ENCODE data around the gene LRFN4.
A peak's percentile ranks its signal among the peaks of the same experiment; 100 is the strongest.

Gene LRFN4

DNA sequence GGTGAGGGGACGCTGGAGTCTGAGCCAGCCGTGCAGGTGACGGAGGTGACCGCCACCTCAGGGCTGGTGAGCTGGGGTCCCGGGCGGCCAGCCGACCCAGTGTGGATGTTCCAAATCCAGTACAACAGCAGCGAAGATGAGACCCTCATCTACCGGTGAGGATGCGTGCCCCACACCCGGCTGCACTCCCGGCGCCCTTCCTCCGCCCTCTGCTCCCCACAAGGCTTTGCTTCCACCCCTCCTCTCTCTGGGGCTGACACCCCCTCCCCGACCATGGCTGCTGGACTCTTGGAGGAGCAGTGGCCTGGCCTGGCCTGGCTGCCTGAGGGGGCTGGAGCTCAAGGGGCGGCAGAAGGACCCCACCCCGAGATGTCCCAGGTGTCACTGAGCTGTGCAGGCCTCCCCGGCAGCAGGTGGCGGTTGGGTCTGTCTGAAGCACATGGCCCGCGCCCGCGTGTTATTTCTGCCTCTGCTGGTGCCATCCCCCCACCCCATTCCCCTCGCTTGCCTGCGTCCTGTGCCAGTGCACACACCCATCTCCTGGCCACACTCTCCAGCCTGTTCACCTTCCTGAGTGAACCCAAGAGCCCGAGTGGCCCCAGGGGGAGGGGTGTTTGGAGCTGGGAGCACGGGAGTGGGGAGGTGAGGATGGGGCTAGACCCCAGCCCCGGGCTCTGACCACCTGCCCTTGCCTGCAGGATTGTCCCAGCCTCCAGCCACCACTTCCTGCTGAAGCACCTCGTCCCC is 2.2 kb downstream of the LRFN4 start:
- DNase-seq: no peak

DNA sequence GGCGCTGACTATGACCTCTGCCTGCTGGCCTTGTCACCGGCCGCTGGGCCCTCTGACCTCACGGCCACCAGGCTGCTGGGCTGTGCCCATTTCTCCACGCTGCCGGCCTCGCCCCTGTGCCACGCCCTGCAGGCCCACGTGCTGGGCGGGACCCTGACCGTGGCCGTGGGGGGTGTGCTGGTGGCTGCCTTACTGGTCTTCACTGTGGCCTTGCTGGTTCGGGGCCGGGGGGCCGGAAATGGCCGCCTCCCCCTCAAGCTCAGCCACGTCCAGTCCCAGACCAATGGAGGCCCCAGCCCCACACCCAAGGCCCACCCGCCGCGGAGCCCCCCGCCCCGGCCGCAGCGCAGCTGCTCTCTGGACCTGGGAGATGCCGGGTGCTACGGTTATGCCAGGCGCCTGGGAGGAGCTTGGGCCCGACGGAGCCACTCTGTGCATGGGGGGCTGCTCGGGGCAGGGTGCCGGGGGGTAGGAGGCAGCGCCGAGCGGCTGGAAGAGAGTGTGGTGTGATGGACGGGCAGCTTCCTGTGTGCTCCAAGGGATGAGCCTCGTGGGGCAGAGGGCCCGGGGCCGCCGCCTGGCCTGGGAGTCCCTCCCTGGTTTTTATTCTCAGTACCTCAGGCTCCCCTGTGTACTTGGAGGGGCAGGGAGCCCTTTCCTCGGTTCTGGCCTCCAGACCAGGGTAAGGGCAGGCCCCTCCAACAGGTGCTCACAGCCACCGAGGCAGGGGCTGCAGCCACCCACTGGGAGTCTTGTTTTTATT is 3.0 kb downstream of the LRFN4 start:
- DNase-seq: no peak

DNA sequence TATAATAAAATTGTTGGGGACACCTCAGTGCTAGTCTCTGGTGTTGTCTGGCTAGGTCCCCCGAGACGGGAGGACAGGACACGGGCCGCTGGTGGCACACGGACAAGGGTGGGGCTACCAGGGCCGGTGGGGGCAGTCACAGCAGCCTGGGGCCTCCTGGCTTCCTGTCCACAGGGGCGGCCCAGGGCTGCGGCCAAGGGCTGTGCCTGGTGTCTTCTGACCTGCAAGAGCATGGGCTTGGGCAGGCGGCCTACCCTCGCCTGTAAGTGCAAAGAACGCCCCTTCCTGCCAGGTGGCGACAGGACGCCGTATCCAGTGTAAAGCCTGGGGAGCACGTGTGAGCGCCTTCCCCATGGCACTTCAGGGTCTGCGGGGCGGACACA is 3.6 kb downstream of the LRFN4 start:
- DNase-seq: no peak

DNA sequence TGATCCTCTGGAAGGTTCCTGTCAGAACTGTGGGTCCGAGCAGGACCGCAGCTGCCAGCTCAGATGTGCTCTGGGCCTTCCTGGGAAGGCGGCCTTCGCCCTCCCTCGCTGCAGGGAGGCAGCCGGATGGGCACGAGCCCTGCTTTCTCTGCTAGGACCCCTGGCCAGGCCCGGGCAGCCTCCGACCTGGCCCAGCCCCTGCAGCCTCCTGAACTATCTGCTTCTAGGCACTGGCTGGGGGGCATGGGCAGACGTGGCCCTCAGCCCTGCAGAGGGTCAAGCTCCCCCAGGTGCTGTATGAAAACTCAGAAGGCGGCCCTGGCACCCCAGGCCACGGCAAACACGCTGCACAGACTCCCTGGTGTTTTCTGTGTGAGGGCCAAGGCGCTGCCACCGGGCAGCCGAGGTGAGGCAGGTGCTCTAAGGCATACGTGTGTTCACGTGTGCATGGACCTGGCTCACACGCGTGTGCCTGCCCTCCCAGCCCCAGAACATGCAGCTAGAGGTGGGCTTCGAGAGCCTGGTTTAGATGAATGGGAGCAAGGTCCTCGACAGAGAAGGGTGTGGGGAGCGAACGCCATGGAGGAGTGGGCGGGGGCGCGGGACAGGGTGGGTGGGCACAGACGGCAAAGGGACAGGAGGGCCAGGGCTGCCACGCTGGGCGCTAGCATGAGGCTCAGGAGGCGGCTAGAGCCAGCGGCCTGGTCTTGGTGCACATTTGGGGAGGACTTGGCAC is 4.3 kb downstream of the LRFN4 start:
- DNase-seq: no peak

DNA sequence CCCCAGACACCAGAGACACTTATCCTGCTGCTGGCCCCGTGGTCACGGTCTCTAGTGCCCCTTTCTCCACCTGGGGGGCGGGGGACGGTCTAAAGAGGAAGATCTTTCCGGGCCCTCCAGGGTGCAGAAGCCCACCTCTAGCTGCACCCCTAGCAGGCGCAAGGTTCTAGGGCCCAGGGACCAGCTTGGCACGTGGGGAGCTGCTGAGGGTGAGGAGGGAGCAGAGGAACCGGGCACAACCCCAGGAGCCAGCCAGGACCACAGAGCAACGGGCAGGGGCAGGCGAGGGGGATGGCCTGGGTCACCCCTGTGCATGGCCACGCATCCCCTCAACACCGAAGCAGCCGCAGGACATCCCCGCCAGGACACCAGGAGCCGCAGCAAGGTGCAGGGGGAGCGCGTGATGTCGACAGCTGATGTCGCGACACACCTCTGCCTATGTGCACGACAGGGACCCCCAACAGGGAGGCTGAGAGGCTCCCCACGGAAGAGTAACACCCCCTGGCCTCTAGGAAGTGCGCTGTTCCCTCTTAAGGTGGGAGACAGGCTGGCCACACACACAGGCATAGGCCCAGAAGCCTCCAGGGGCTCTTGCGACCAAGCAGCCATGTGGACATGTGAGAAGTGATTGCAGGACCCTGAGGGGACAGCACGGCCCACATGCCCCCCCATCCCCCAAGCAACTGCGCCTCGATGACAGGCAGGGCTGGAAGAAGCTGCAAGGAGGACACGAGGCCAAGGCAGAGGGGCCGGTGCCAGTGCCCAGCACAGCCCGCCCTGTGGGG is 5.1 kb downstream of the LRFN4 start:
- DNase-seq: no peak

DNA sequence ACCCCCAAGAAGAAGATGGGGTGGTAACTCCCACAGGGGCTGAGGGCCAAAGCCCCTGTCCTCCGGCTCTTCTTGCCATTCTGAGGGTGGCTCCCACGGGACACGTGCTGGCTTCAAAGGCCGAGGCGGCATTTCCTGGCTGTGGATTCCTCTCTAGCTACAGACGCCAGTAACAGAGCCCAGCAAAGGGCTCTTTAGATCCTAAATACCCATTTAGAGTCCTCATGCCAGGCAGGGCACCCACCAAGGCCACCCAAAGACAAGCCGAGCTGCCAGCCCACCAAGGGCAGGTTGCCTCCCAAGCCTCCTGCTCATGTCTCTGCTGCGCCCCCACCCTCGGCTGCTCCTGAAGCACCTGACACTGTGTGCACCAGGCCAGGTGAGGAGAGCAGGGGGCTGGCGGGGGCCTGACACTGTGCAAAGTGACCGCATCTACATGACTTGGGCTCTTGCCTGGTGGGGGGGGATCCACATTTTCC is 5.7 kb downstream of the LRFN4 start:
- no peak for DNase-seq

DNA sequence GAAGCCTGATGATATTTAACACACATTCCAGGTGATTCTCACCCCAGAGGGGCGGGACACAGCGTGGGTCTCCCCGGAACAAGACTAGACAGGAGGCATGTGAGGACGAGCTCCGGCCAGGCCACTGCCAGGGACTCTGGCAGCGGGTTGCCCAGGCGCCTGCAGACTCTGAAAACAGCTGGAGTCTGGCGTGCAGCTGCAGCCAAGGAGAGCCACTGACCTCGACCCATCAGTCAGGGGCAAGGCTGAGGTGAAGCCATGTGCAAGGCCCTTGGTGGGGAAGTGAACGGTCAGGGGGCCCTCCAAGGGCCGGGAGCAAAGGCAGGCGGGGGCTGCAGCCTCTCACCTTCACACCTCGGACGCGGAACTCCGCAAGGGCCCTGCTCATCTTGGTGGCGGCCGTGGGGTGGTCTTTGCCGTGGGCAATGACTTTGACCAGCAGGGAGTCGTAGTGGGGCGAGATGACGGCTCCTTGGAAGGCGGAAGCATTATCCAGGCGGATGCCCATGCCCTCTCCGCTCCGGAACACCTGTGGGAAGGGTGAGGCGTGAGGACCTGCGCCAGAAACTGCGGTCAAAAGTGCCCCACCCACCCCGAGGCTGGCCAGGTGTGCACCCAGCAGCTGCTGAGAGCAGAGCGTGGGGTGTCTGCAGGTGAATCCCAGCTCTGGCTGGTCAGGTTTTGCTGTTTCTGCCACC is 6.7 kb downstream of the LRFN4 start:
- DNase-seq: no peak

DNA sequence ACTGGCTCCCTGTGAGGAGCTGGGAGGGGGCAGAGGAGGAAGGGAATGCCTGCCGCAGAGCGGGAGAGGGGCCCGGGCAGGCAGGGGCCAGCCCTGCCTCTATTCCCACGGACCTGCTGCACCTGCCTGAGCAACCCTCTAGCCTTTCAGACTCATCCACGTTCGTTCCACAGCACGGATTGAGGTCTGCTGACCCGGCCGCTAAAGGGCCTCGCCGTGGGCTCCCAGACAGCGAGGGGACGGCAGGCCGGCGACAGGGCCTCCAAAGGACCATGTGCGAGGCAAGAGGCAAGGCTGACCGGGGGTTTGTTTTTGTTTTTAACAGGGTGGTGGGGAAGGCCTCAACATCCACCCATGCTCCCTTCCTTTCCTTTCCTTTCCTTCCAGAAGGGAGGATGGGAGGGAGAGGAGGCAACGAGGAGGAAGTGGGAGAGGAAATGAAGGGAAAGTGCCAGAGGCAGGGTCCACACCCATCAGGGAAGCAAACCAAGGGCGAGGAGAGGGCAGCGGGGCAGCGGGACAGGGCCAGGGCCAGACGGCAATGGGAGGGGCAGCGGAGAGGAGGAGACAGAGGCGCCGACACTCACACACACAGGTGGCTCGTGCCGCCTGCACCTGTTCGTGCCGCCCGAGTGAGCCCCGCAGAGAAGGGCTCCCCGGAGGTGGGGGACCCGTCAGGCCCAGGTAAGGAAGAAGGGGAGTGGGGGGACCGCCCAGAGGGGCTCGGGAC is 7.5 kb downstream of the LRFN4 start:
- DNase-seq: no peak

DNA sequence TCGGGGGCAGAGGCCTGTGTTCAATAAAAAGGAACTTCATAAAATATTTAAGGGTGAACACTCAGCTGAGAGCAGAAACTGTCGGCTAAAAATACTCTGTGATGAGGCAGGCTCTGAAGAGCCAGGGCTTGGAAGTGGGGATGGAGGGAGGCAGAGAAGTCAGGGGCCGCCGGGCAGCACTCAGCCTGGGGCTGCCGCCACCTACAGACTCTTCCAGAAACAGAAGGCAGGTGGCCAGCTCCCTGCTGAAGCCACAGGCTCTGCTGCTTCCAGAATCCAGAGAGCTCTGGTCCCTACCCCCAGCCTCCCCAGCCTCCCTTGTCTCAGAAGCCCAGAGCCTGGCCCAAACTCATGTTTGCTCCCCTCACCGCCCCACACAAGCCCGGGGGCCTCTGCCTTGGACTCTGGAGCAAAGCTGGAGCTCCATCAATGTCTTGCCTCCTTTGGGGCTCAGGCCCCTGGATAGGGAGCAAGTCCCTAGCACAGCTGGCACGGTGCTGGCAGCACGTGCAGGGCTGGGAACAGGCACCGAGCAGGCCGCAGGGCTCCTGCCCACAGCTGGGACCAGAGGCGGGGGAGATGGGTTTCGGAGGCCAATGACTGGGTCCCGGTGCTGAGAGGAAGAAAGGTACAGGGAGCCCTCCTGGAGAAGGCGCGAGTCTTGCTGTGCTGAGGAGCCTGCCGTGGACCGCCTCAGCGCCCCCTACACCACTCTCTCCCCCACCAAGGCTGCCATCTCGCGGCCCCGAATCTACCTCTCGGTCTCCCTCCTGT is 8.2 kb downstream of the LRFN4 start:
- DNase-seq: no peak

DNA sequence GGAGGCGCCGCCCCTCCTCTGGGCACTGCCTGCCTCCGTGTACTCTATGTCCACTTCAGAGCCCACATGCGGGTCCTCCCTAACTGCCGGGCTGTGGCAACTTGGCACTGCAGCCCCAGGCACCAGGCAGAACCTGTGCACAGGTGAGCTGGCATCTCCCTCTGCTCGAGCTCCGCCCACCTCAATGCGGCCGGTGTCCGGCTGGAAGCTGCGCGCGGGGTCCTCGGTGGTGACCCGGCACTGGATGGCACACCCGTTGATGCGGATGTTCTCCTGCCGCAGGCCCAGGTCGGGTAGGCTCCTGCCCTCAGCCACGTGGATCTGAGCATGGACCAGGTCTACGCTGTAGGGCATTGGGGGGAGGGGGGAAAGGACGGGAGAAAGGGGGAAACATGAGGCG is 9.1 kb downstream of the LRFN4 start:
- DNase-seq: no peak

DNA sequence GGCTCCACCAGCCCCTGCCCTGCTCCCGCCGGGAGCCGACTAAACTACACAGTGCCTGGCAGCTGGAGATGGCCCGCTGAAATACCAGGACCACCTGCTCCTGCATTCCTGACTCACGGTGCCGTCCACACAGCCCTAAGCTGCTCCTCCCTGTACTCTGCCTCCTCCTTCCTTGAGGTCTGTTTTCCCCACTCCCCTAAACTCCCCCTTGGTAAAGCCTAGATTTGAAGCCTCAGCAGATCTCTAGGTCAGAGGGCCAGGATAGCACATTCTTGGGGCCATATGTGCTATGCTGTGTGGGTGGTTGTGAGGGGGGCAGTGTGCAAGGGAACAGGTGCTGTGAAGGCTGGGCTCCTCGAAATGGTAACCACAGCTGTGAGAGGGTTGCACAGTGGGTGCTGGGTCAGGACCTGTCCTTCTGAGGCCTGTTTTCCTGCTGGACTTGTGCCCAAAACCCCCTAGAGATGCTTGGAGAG is 9.7 kb downstream of the LRFN4 start:
- DNase-seq: no peak

DNA sequence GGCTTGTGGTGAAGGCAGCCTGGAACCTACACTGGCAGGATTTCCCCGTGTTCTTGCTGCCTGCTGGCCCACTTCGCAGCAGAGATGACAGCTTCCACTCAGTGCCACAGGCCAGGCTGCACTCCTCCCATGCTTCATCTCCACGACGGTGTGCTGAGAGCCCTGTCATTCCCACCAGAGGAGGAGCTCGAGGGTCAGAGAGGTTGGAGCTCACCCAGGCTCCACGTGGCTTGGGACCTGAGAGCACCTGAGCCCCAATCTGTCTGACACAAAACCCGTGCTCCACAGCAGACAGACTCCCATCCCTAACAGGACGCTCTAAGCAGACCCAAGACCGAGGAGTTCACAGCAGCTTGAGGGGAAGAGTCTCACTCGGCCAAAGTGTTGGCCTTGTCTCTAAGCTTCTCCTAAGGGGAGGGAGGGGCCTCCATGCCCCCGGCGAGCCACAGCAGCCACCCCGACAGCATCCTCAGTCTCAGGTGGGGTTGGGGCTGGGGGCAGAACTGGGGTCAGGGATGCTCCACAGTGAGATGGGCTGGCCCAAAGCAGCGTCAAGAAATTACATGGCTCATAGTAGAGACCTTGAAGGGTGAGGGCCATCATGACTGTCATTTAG is 10.7 kb downstream of the LRFN4 start:
- DNase-seq: no peak

DNA sequence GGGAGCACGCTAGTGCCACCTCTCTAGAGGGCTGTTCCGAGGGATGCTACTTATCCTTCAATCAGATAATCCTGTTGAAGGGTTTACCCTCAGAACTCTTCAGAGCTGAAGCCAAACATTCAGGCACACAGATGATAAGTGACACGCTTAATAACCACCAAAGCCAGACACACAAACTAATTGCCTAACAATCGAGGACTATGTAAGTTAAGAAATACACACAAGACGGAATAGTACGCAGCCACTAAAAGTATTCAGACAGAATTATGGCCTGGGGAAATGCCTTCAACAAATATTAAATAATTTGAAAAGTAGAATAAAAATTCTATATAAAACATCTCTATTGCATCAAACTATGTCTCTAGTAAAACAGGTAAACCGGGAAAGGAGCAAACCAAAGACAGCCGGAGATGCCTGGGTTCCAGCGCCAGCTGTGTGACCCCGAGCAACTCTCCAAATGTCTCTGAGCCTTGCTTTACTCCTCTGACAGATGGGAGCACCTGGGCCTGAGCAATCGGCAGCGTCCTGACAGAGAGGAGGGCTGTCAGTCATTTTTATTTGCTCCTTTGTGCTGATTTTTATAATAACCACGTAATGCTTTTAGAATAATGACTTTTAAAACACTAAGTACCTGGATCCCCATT is 11.3 kb downstream of the LRFN4 start:
- no peak for DNase-seq

DNA sequence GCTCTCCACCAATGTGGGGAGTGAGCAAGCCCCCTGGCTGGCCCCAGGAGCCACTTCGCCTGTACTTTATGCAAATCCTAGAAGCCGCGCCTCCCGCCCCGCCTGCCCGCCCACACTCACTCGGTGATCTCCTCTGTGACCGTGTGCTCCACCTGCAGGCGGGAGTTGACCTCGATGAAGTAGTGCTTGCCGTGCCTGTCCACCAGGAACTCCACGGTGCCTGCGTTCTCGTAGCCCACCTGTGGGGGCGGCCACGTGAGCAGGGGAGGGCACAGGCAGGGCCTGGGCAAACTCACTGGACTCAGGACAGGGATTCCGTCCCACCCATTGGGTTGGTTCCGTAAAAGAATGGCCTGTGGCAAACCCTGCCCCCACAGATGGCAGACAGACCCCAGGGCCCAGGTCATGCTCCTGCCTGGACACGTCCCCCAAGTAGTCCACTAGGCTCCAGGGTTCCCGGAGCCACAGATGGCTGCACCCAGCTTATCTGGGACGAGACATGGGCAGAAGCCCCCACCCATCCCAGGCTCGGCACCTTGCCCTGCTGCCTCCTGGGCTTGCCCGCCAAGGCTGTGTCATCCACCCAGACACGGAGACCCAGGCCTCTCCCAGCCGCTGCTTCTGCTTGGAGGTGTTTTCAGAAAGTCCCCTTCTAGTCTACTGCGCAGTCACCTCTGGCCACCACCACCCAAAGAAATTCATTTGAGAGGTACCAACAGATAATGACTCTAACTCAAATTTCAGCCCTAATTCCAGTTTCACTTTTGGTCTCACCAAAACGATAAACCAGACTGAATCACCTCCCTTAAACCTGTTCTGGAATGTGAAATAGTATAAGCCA is 12.1 kb downstream of the LRFN4 start:
- peak; percentile 72 for DNase-seq

DNA sequence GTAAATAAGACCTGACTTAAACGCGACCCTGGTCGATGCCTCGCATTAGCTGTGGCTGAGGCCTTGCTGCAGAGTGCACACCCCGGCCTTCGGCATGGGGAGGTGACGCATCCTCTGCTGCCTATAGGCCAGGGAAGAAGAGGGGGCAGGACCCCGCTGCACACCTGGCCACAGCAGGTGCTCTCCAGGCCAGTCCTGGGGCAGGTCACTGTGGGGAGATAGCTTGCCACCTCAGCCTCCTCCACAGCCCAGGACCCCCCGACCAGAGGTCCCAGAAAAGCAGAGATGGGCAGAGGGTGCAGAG is 12.7 kb downstream of the LRFN4 start:
- no peak for DNase-seq

DNA sequence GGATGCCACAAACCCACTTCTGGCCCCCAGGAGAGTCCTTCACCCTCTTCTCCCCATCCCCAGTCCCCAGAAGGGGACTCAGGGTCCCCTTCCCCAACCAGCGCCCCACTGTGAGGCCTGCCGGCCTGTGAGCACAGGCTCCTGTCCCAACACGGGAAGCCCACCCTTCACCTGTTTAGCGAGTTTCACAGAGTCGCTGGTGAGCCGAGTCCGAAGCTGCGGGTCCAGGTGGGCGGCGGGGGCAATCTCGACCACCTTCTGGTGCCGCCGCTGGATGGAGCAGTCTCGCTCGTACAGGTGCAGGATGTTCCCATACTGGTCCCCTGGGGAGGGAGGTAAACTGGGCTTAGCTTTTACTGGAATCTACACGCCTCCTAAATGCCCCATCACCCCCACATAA is 13.3 kb downstream of the LRFN4 start:
- no peak for DNase-seq

DNA sequence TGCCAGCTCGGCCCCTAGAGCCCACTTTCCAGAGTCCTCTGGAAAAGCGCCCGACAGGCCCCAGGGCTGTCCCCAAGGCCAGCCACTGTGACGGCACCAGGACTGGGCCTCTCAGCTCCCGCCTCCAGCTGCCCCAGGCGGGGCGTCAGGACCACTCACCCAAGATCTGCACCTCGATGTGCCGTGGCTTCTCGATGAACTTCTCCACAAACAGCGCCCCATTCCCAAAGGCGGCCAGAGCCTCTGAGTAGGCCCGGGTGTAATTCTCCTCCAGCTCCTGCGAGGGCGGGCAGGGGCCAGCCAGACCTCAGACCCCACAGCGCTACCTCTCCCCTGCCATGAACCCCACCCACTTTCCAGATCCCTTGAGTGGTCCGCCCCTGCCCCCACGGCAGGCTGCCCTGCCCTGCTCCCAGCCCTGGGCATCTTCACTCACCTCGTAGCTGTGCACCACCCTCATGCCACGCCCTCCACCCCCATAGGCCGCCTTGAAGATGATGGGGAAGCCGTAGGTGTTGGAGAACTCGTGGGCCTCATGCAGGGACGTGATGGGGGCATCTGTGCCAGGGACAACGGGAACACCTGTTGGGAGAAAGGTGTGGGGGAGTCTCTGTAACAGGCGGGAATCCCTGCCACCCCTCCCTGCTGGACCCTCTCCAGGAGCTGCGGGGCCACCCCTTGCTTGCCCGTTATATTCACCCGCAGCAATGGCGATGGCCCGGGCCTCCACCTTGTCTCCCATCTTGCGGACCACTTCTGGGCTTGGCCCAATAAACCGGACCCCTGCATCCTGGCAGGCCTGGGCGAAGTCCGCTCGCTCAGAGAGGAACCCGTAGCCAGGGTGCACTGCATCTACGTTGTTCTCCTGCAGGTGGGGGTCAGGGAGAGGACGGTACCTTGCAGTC is 14.0 kb downstream of the LRFN4 start:
- no peak for DNase-seq

DNA sequence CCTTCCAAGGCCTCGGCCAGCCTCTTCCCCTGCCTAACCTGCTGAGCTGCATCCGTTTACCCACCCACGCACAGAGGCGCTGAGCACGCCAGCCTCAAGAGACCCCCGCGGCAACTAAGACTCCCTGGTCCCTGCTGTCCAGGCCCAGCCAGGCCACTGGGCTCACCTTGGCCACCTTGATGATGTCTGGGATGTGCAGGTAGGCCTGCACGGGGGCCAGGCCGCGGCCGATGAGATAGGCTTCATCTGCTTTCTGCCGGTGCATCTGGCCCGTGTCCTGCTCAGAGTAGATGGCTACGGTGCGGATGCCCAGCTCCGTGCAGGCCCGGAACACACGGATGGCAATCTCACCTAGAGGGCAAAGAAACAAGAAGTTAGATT is 14.6 kb downstream of the LRFN4 start:
- DNase-seq: no peak
